WTC11 (cell line): Measurements from ENCODE around the gene DNAAF5. TPM values are rescaled to one million over a fixed set of nuclear protein-coding genes. Genes with fewer than 3 reads are reported as not detected.

Experiments
- ATAC-seq: fragments of 200-7000 bp; cut with Tn5 transposase; 2 replicates; pipeline ENCODE4 v1.10.0; 2021; ENCODE audit warnings: mild to moderate bottlenecking, moderate library complexity
- CTCF ChIA-PET: fragments of 300-600 bp; sonication (Branson Sonifier 250); formaldehyde crosslinking; loops from one replicate; lab custom pipeline; 2021; ENCODE audit warnings: antibody characterized with exemption; lab: Charles Lee
- POLR2A ChIA-PET: fragments of 350-600 bp; sonication (Branson Sonifier 250); formaldehyde crosslinking; loops from one replicate; lab custom pipeline; 2021; ENCODE audit warnings: antibody characterized with exemption; lab: Charles Lee
- DNase-seq: peaks from one replicate; pipeline ENCODE4 v3.0.0; 2021; ENCODE audit warnings: low spot score
- H3K27ac Mint-ChIP-seq: 2 replicates; pipeline ENCODE4 v1.8.0; 2021; ENCODE audit warnings: mixed read lengths
- H3K27me3 Mint-ChIP-seq: 2 replicates; pipeline ENCODE4 v1.8.0; 2021; ENCODE audit warnings: low read depth, mild to moderate bottlenecking, moderate library complexity, mixed read lengths
- H3K36me3 Mint-ChIP-seq: 2 replicates; pipeline ENCODE4 v1.8.0; 2021; ENCODE audit warnings: mixed read lengths
- H3K4me1 Mint-ChIP-seq: 2 replicates; pipeline ENCODE4 v1.8.0; 2022; ENCODE audit warnings: mixed read lengths
- H3K4me3 Mint-ChIP-seq: 2 replicates; pipeline ENCODE4 v1.8.0; 2021; ENCODE audit warnings: mild to moderate bottlenecking, moderate library complexity, mixed read lengths
- H3K9me3 Mint-ChIP-seq: 2 replicates; pipeline ENCODE4 v1.8.0; 2021; ENCODE audit warnings: mixed read lengths
- ELF4 ChIP-seq: sonication (generic); formaldehyde crosslinking; IDR thresholded peaks from 2 replicates; pipeline ENCODE4 v1.8.1; 2022; ENCODE audit warnings: low read depth, mild to moderate bottlenecking, moderate library complexity, missing genetic modification reagents
- EMX1 ChIP-seq: fragments of 250-450 bp; sonication (Bioruptor Pico); IDR thresholded peaks from 2 replicates; pipeline ENCODE4 v1.8.0; 2021; ENCODE audit warnings: mild to moderate bottlenecking
- ESRRA ChIP-seq: sonication (generic); formaldehyde crosslinking; IDR thresholded peaks from 2 replicates; pipeline ENCODE4 v1.8.1; 2022; ENCODE audit warnings: mild to moderate bottlenecking, missing genetic modification reagents, borderline replicate concordance
- GABPB1 ChIP-seq: sonication (generic); formaldehyde crosslinking; IDR thresholded peaks from 2 replicates; pipeline ENCODE4 v1.8.1; 2023; ENCODE audit warnings: mild to moderate bottlenecking, missing genetic modification reagents
- NR1H2 ChIP-seq: sonication (generic); formaldehyde crosslinking; IDR thresholded peaks from 2 replicates; pipeline ENCODE4 v1.9.0; 2021; ENCODE audit warnings: mild to moderate bottlenecking, moderate library complexity, missing genetic modification reagents
- RELA ChIP-seq: sonication (generic); formaldehyde crosslinking; IDR thresholded peaks from 2 replicates; pipeline ENCODE4 v1.8.1; 2022; ENCODE audit warnings: missing genetic modification reagents, mild to moderate bottlenecking, borderline replicate concordance
- ZNF232 ChIP-seq: sonication (generic); formaldehyde crosslinking; IDR thresholded peaks from 2 replicates; pipeline ENCODE4 v1.8.0; 2022; ENCODE audit warnings: mild to moderate bottlenecking, missing genetic modification reagents
- ZNF396 ChIP-seq: fragments of 250-450 bp; sonication (Bioruptor Pico); IDR thresholded peaks from 2 replicates; pipeline ENCODE4 v1.8.0; 2021; ENCODE audit warnings: mild to moderate bottlenecking, moderate library complexity, borderline replicate concordance
- ZNF423 ChIP-seq: fragments of 250-450 bp; sonication (Bioruptor Pico); IDR thresholded peaks from 2 replicates; pipeline ENCODE4 v2.1.2; 2022; ENCODE audit warnings: mild to moderate bottlenecking, moderate library complexity
- total RNA-seq: library from RNA; stranded (reverse); gene quantifications from 3 replicates; pipeline ENCODE4 v1.2.3, GENCODE V29; 2021
- TF ChIP-seq, protein P1 (sequence below): sonication (generic); formaldehyde crosslinking; IDR thresholded peaks from 2 replicates; pipeline ENCODE4 v1.8.0; 2022; ENCODE audit warnings: mild to moderate bottlenecking, missing genetic modification reagents
- TF ChIP-seq, protein P2 (sequence below): sonication (generic); formaldehyde crosslinking; IDR thresholded peaks from 2 replicates; pipeline ENCODE4 v1.8.1; 2023; ENCODE audit warnings: mild to moderate bottlenecking, missing genetic modification reagents, moderate library complexity
- TF ChIP-seq, protein P3 (sequence below): sonication (generic); formaldehyde crosslinking; IDR thresholded peaks from 2 replicates; pipeline ENCODE4 v1.8.0; 2023; ENCODE audit warnings: missing genetic modification reagents
- TF ChIP-seq, protein P4 (sequence below): fragments of 250-450 bp; sonication (Bioruptor Pico); IDR thresholded peaks from 2 replicates; pipeline ENCODE4 v1.8.0; 2021; ENCODE audit warnings: mild to moderate bottlenecking
- TF ChIP-seq, protein P5 (sequence below): fragments of 250-450 bp; sonication (Bioruptor Pico); conservative IDR thresholded peaks from 2 replicates; pipeline ENCODE4 v1.9.0; 2021; ENCODE audit warnings: mild to moderate bottlenecking
- TF ChIP-seq, protein P6 (sequence below): sonication (generic); formaldehyde crosslinking; IDR thresholded peaks from 2 replicates; pipeline ENCODE4 v1.8.1; 2023; ENCODE audit warnings: mild to moderate bottlenecking, missing genetic modification reagents, borderline replicate concordance

DNAAF5 gene
- total RNA-seq, 1 experiment from 2014 or later, result 62.2 TPM

DNA sequence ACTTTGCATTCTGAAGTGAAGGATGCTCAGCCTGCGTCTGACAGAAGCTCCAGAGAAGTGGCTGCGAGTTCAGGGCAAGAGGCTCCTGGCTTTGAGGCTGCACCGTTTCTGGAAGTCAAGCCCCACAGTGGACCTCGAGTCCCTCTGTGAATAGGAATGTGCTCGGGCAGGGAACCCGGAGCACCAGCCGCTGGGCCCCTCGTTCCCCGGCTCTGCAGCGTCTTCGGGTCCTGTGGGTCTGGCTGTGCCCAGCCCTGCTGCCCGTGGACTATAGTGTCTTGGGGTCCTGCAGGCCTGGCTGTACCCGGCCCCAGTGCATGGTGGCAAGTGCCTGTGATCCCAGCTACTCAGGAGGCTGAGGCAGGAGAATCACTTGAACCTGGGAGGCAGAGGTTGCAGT lies 45.9 kb downstream of the DNAAF5 start:
- CTCF ChIA-PET, result interaction anchor here (0.7 to 2.0 kb wide), 3 partner anchors 14 to 450 kb away, joined by 4 to 5 read pairs (median 5); no protein-coding TSS in a partner anchor
- peaks cover 23% of the 10 kb centered on the region for H3K36me3 Mint-ChIP-seq
- H3K27me3 Mint-ChIP-seq, result no peaks in the 10 kb centered on the region
- ATAC-seq, result no peak
- H3K27ac Mint-ChIP-seq, result no peak overlapping the region
- no peak for DNase-seq
- H3K9me3 Mint-ChIP-seq, result no peaks in the 10 kb centered on the region
- POLR2A ChIA-PET, result interaction anchor here (0.7 kb wide), 1 partner anchor 163 kb away, joined by 3 read pairs; no protein-coding TSS in a partner anchor
- H3K4me1 Mint-ChIP-seq, result no peaks in the 10 kb centered on the region
- TF ChIP-seq, protein P1, sequence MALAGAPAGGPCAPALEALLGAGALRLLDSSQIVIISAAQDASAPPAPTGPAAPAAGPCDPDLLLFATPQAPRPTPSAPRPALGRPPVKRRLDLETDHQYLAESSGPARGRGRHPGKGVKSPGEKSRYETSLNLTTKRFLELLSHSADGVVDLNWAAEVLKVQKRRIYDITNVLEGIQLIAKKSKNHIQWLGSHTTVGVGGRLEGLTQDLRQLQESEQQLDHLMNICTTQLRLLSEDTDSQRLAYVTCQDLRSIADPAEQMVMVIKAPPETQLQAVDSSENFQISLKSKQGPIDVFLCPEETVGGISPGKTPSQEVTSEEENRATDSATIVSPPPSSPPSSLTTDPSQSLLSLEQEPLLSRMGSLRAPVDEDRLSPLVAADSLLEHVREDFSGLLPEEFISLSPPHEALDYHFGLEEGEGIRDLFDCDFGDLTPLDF (CRISPR knock-in tag), result no peak
- no peak for TF ChIP-seq ZNF232
- TF ChIP-seq, protein P2, sequence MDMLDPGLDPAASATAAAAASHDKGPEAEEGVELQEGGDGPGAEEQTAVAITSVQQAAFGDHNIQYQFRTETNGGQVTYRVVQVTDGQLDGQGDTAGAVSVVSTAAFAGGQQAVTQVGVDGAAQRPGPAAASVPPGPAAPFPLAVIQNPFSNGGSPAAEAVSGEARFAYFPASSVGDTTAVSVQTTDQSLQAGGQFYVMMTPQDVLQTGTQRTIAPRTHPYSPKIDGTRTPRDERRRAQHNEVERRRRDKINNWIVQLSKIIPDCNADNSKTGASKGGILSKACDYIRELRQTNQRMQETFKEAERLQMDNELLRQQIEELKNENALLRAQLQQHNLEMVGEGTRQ (CRISPR knock-in tag), result no peak
- TF ChIP-seq EMX1 (CRISPR knock-in tag), result no peak
- TF ChIP-seq GABPB1 (CRISPR knock-in tag), result no peak
- TF ChIP-seq ESRRA (CRISPR knock-in tag), result no peak
- no peak for TF ChIP-seq ELF4 (CRISPR knock-in tag)
- TF ChIP-seq RELA (CRISPR knock-in tag), result no peak
- TF ChIP-seq, protein P3, sequence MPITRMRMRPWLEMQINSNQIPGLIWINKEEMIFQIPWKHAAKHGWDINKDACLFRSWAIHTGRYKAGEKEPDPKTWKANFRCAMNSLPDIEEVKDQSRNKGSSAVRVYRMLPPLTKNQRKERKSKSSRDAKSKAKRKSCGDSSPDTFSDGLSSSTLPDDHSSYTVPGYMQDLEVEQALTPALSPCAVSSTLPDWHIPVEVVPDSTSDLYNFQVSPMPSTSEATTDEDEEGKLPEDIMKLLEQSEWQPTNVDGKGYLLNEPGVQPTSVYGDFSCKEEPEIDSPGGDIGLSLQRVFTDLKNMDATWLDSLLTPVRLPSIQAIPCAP (CRISPR knock-in tag), result no peak
- no peak for TF ChIP-seq ZNF423 (CRISPR knock-in tag)
- TF ChIP-seq, protein P4, sequence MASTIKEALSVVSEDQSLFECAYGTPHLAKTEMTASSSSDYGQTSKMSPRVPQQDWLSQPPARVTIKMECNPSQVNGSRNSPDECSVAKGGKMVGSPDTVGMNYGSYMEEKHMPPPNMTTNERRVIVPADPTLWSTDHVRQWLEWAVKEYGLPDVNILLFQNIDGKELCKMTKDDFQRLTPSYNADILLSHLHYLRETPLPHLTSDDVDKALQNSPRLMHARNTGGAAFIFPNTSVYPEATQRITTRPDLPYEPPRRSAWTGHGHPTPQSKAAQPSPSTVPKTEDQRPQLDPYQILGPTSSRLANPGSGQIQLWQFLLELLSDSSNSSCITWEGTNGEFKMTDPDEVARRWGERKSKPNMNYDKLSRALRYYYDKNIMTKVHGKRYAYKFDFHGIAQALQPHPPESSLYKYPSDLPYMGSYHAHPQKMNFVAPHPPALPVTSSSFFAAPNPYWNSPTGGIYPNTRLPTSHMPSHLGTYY (CRISPR knock-in tag), result no peak
- TF ChIP-seq NR1H2, result no peak
- TF ChIP-seq, protein P5, sequence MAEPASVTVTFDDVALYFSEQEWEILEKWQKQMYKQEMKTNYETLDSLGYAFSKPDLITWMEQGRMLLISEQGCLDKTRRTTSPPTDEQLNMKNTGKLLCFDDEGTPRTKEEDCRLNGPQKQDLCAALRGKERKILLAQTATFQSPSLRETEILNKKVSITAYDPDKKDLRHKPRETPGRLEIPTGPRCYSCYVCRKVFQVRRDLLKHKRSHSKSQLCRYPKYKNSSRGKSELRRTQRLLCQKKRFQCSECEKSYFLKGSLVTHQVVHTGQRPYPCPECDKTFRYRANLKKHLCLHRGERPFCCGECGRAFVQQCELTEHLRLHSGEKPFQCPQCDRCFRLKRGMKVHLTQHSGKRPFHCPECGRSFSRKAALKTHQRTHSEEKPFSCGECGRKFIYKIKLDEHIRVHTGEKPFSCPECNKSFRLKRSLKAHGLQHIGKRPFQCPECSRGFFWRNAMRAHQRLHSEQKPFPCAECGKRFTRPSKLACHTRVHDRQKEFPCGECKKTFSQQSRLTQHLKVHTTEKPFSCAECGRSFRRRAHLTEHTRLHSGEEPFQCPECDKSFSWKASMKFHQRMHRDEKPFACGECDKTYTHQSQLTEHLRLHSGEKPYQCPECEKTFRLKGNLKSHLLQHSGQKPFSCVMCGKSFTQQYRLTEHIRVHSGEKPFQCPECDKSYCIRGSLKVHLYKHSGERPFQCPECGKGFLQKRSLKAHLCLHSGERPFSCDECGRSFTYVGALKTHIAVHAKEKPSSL (CRISPR knock-in tag), result no peak
- TF ChIP-seq ZNF396 (CRISPR knock-in tag), result no peak
- TF ChIP-seq, protein P6, sequence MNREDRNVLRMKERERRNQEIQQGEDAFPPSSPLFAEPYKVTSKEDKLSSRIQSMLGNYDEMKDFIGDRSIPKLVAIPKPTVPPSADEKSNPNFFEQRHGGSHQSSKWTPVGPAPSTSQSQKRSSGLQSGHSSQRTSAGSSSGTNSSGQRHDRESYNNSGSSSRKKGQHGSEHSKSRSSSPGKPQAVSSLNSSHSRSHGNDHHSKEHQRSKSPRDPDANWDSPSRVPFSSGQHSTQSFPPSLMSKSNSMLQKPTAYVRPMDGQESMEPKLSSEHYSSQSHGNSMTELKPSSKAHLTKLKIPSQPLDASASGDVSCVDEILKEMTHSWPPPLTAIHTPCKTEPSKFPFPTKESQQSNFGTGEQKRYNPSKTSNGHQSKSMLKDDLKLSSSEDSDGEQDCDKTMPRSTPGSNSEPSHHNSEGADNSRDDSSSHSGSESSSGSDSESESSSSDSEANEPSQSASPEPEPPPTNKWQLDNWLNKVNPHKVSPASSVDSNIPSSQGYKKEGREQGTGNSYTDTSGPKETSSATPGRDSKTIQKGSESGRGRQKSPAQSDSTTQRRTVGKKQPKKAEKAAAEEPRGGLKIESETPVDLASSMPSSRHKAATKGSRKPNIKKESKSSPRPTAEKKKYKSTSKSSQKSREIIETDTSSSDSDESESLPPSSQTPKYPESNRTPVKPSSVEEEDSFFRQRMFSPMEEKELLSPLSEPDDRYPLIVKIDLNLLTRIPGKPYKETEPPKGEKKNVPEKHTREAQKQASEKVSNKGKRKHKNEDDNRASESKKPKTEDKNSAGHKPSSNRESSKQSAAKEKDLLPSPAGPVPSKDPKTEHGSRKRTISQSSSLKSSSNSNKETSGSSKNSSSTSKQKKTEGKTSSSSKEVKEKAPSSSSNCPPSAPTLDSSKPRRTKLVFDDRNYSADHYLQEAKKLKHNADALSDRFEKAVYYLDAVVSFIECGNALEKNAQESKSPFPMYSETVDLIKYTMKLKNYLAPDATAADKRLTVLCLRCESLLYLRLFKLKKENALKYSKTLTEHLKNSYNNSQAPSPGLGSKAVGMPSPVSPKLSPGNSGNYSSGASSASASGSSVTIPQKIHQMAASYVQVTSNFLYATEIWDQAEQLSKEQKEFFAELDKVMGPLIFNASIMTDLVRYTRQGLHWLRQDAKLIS (CRISPR knock-in tag), result no peak
- H3K4me3 Mint-ChIP-seq, result no peak overlapping the region
